Endothelial cell (in vitro differentiated cells): ENCODE results near the gene LRRC3C. TPM values are rescaled to one million over a fixed set of nuclear protein-coding genes. Genes with fewer than 3 reads are reported as not detected.
"Not testable (repeated sequence)": the region's sequence is repeated elsewhere in the genome, so short reads cannot be mapped to it uniquely, and the experiment has no call there.

ENCODE experiments used
- DNase-seq: peaks from one replicate; pipeline ENCODE4 v3.0.0; 2021; ENCODE audit warnings: low spot score
- H3K27ac Mint-ChIP-seq: one replicate; pipeline ENCODE4 v1.8.0; 2021; ENCODE audit warnings: mixed read lengths, inconsistent platforms; ENCODE audit not compliant: unreplicated experiment
- H3K27me3 Mint-ChIP-seq: one replicate; pipeline ENCODE4 v1.8.0; 2021; ENCODE audit warnings: mild to moderate bottlenecking, moderate library complexity, mixed read lengths, inconsistent platforms; ENCODE audit not compliant: unreplicated experiment
- H3K36me3 Mint-ChIP-seq: one replicate; pipeline ENCODE4 v1.8.0; 2021; ENCODE audit warnings: mild to moderate bottlenecking, low read depth, mixed read lengths, inconsistent platforms; ENCODE audit not compliant: unreplicated experiment
- H3K4me1 Mint-ChIP-seq: one replicate; pipeline ENCODE4 v1.8.0; 2021; ENCODE audit warnings: mild to moderate bottlenecking, mixed read lengths, inconsistent platforms; ENCODE audit not compliant: unreplicated experiment
- H3K4me3 Mint-ChIP-seq: one replicate; pipeline ENCODE4 v1.8.0; 2021; ENCODE audit warnings: mild to moderate bottlenecking, mixed read lengths, inconsistent platforms; ENCODE audit not compliant: unreplicated experiment
- H3K9me3 Mint-ChIP-seq: one replicate; pipeline ENCODE4 v1.8.0; 2021; ENCODE audit warnings: mixed read lengths, inconsistent platforms; ENCODE audit not compliant: unreplicated experiment
- CTCF ChIP-seq: fragments of 200-600 bp; sonication (generic); IDR thresholded peaks from one replicate; pipeline ENCODE4 v1.5.0; 2021; ENCODE audit warnings: antibody characterized with exemption; ENCODE audit not compliant: unreplicated experiment
- long read RNA-seq: library from polyadenylated mRNA; unstranded; transcript quantifications from one replicate; pipeline ENCODE4 v2.0.0, GENCODE V29; 2020; ENCODE audit not compliant: unreplicated experiment
- total RNA-seq: library from RNA; stranded (reverse); fragmentation: NEBNext Ultra II Directional; extraction: Animal tissue kit (Norgen Biotek cat#: 25700); gene quantifications from one replicate; pipeline ENCODE4 v1.2.1, GENCODE V29; 2021; ENCODE audit not compliant: unreplicated experiment

The LRRC3C gene
- total RNA-seq, result not detected
- long read RNA-seq, result 0 reads

GRCh38 chr17:39927101-39927928 lies at the start of gene LRRC3C, which contains the start of gene ORMDL3:
LRRC3C (plus strand) TSS chr17:39927732; CDS start chr17:39941524, 13,792 bp downstream.
ORMDL3 (minus strand) TSS chr17:39927601; CDS start chr17:39924203, 3,398 bp downstream.
- Mint-ChIP-seq H3K27me3 (peaks cover 3% of the 10 kb centered on the region), H3K9me3 (no peaks in the 10 kb centered on the region), H3K36me3 (peaks cover 11% of the 10 kb centered on the region), H3K27ac (peak within 1 kb of the TSS; percentile 84), H3K4me1 (peaks cover 39% of the 10 kb centered on the region), H3K4me3 (peak within 1 kb of the TSS; percentile 94)
- peak; percentile 96 for DNase-seq
- no peak for TF ChIP-seq CTCF

GRCh38 chr17:39886102-39886501 lies 41.4 kb upstream of the LRRC3C start:
- H3K27me3 Mint-ChIP-seq, H3K9me3 Mint-ChIP-seq, H3K4me3 Mint-ChIP-seq, H3K27ac Mint-ChIP-seq, DNase-seq, H3K36me3 Mint-ChIP-seq, H3K4me1 Mint-ChIP-seq: not testable (repeated sequence)

- no peaks in the 10 kb centered on the region for H3K4me1 Mint-ChIP-seq
- DNase-seq, result no peak
- H3K36me3 Mint-ChIP-seq, result no peaks in the 10 kb centered on the region
- H3K9me3 Mint-ChIP-seq, result no peaks in the 10 kb centered on the region
- no peak for TF ChIP-seq CTCF
- H3K27me3 Mint-ChIP-seq, result no peaks in the 10 kb centered on the region
- H3K4me3 Mint-ChIP-seq, result no peak overlapping the region
- no peak overlapping the region for H3K27ac Mint-ChIP-seq
Observed at GRCh38 chr17:39887078-39887477, 40.5 kb upstream of the LRRC3C start.

- Mint-ChIP-seq H3K9me3 (no peaks in the 10 kb centered on the region), H3K4me3 (no peak overlapping the region), H3K4me1 (peaks cover 10% of the 10 kb centered on the region), H3K27ac (no peak overlapping the region), H3K36me3 (no peaks in the 10 kb centered on the region), H3K27me3 (no peaks in the 10 kb centered on the region)
- no peak for DNase-seq
- no peak for TF ChIP-seq CTCF
Observed at GRCh38 chr17:39889200-39889599, 38.3 kb upstream of the LRRC3C start.

- Mint-ChIP-seq H3K4me3 (peak overlapping the region; percentile 27), H3K9me3 (no peaks in the 10 kb centered on the region), H3K4me1 (peaks cover 19% of the 10 kb centered on the region), H3K27me3 (no peaks in the 10 kb centered on the region), H3K27ac (peak overlapping the region; percentile 87), H3K36me3 (no peaks in the 10 kb centered on the region)
- TF ChIP-seq CTCF, result no peak
- DNase-seq, result no peak
Observed at GRCh38 chr17:39894681-39895376, 32.7 kb upstream of the LRRC3C start.
